ENCODE measurements around the gene NHSL2. TPM values are rescaled to one million over a fixed set of nuclear protein-coding genes. Genes with fewer than 3 reads are reported as not detected.
A peak's percentile ranks its signal among the peaks of the same experiment; 100 is the strongest.

Gene NHSL2
- polyA plus RNA-seq, 3 donors, result 16.6 to 39.8 (median 22.8) TPM

DNA sequence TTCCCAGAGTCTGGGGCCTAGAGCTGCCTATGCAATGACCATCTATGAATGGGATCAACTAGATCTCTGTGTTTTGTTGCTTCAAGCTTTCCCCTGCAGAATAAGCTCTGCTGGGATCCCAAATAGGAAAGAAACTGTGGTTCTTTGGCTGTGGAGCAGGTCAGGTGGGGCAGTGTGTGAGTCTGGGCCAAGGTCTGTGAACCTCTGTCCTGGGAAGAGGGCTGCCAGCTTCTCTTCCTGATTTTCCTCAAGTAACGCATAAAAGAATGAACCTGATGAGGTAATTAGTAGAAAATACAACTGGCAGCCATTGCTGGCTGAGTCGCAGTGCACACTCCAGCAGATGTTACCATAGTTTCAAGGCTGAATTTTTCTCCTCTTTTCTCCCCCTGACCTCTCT, 266.3 kb downstream of the NHSL2 start:
- no peaks in the 10 kb centered on the region for H3K9me3 ChIP-seq (replicated peaks in 1 of 2; ENCODE audit: control insufficient read depth in 1 of 2, insufficient read depth in 1 of 2, low read length in 2 of 2)
- TF ChIP-seq, protein P1, sequence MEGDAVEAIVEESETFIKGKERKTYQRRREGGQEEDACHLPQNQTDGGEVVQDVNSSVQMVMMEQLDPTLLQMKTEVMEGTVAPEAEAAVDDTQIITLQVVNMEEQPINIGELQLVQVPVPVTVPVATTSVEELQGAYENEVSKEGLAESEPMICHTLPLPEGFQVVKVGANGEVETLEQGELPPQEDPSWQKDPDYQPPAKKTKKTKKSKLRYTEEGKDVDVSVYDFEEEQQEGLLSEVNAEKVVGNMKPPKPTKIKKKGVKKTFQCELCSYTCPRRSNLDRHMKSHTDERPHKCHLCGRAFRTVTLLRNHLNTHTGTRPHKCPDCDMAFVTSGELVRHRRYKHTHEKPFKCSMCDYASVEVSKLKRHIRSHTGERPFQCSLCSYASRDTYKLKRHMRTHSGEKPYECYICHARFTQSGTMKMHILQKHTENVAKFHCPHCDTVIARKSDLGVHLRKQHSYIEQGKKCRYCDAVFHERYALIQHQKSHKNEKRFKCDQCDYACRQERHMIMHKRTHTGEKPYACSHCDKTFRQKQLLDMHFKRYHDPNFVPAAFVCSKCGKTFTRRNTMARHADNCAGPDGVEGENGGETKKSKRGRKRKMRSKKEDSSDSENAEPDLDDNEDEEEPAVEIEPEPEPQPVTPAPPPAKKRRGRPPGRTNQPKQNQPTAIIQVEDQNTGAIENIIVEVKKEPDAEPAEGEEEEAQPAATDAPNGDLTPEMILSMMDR (IDR thresholded peaks at IDR 0.05), result no peak
- no peaks in the 10 kb centered on the region for H3K36me3 Mint-ChIP-seq
- no peak overlapping the region for H3K9ac ChIP-seq (ENCODE audit: insufficient read depth, low read length, poor library complexity, severe bottlenecking)
- peaks cover 0 to 6% (median 2%) of the 10 kb centered on the region in 7 donors for H3K9me3 Mint-ChIP-seq
- H3K4me1 Mint-ChIP-seq, result peaks cover 2% of the 10 kb centered on the region
- H3K36me3 ChIP-seq (replicated peaks in 1 of 2; ENCODE audit: control insufficient read depth in 1 of 2, insufficient read depth in 2 of 2, low read length in 2 of 2), result no peaks in the 10 kb centered on the region
- no peaks in the 10 kb centered on the region for H4K20me1 ChIP-seq (ENCODE audit: insufficient read depth, low read length)
- no peak overlapping the region for H2AFZ ChIP-seq (ENCODE audit: insufficient read depth, low read depth, low read length, poor library complexity, severe bottlenecking)
- peaks cover 0 to 5% (median 3%) of the 10 kb centered on the region in 3 donors for H3K27me3 Mint-ChIP-seq (ENCODE audit: low read depth in 3 of 3)
- H3K4me3 Mint-ChIP-seq, result no peak overlapping the region
- no peak for DNase-seq
- H3K27ac ChIP-seq (ENCODE audit: low read depth in 1 of 2, low read length in 2 of 2), result no peak overlapping the region
- no peak overlapping the region for H3K4me2 ChIP-seq (replicated peaks; ENCODE audit: extremely low read depth, low read length, poor library complexity, severe bottlenecking)
- H3K79me2 ChIP-seq (ENCODE audit: insufficient read depth, low read length), result peaks cover 5% of the 10 kb centered on the region
- no peak overlapping the region for H3K27ac Mint-ChIP-seq
- 100% methylated on average over 1 of the region's 2 CpGs for WGBS (ENCODE audit: insufficient coverage)
- no peaks in the 10 kb centered on the region for H3K27me3 ChIP-seq (ENCODE audit: control insufficient read depth in 2 of 2, insufficient read depth in 2 of 2, low read length in 2 of 2)
- intact Hi-C loops (cut with micrococcal nuclease), result no loop called here
- H3K4me3 ChIP-seq (replicated peaks in 1 of 3; ENCODE audit: low read depth in 2 of 3, low read length in 3 of 3), result no peak overlapping the region
- peaks cover 8 to 12% of the 10 kb centered on the region in 2 donors for H3K4me1 ChIP-seq (ENCODE audit: control insufficient read depth in 1 of 2, insufficient read depth in 2 of 2, low read length in 2 of 2)

DNA sequence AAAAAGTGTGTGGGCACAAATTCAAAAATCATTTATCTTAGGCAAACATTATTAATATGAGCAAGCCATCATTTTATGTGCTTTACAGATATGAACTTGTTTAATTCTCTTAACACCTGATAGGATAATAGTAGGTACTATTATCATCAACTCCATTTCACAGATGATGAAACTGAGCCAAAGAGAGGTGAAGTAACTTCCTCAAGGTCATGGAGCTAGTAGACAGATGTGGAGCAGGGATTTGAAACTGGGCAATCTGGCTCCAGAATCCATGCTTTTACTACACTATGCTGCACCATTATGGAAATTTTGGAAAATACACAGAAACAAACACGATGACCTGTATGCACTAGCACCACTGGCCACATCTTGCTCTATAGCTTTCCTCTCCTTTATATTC, 269.9 kb downstream of the NHSL2 start:
- Histone ChIP-seq H2AFZ (ENCODE audit: insufficient read depth, low read depth, low read length, poor library complexity, severe bottlenecking) (peak overlapping the region; percentile 68), H3K27me3 (ENCODE audit: control insufficient read depth in 2 of 2, insufficient read depth in 2 of 2, low read length in 2 of 2) (no peaks in the 10 kb centered on the region), H3K4me3 (replicated peaks in 1 of 3; ENCODE audit: low read depth in 2 of 3, low read length in 3 of 3) (peak overlapping the region in 1 of 3 experiments; percentile 80), H3K4me2 (replicated peaks; ENCODE audit: extremely low read depth, low read length, poor library complexity, severe bottlenecking) (peak overlapping the region; percentile 84), H3K27ac (ENCODE audit: low read depth in 1 of 2, low read length in 2 of 2) (peak overlapping the region in 1 of 2 donors; percentile 74), H3K4me1 (ENCODE audit: control insufficient read depth in 1 of 2, insufficient read depth in 2 of 2, low read length in 2 of 2) (peaks cover 14 to 21% of the 10 kb centered on the region in 2 donors), H3K79me2 (ENCODE audit: insufficient read depth, low read length) (peaks cover 13% of the 10 kb centered on the region), H3K36me3 (replicated peaks in 1 of 2; ENCODE audit: control insufficient read depth in 1 of 2, insufficient read depth in 2 of 2, low read length in 2 of 2) (no peaks in the 10 kb centered on the region), H4K20me1 (ENCODE audit: insufficient read depth, low read length) (no peaks in the 10 kb centered on the region), H3K9me3 (replicated peaks in 1 of 2; ENCODE audit: control insufficient read depth in 1 of 2, insufficient read depth in 1 of 2, low read length in 2 of 2) (no peaks in the 10 kb centered on the region), H3K9ac (ENCODE audit: insufficient read depth, low read length, poor library complexity, severe bottlenecking) (no peak overlapping the region)
- peaks cover 0 to 5% (median 0%) of the 10 kb centered on the region in 3 donors for H3K27me3 Mint-ChIP-seq (ENCODE audit: low read depth in 3 of 3)
- peaks cover 0 to 4% of the 10 kb centered on the region in 2 donors for H3K36me3 Mint-ChIP-seq
- no peak overlapping the region for H3K4me3 Mint-ChIP-seq
- intact Hi-C loops (cut with micrococcal nuclease), result loop anchor here in 1 of 2 donors (10.0 kb wide), 1 partner anchor 46 kb away; the partner anchor contains the start of gene RTL5
- DNase-seq, result peak in 1 of 3 donors; percentile 1
- H3K4me1 Mint-ChIP-seq, result peaks cover 2% of the 10 kb centered on the region
- 0% methylated on average over 1 of the region's 1 CpG for WGBS (ENCODE audit: insufficient coverage)
- H3K9me3 Mint-ChIP-seq, result peaks cover 0 to 6% (median 2%) of the 10 kb centered on the region in 7 donors
- TF ChIP-seq, protein P1 (IDR thresholded peaks at IDR 0.05), result no peak
- H3K27ac Mint-ChIP-seq, result no peak overlapping the region
